Activated CD4-positive, alpha-beta T cell treated with anti-CD3 and anti-CD28 coated beads, Interleukin-2, amount 50 U/mL, for 1 hour (primary cell): Measurements from ENCODE around the gene MIEF1.
"Not testable (repeated sequence)": the region's sequence is repeated elsewhere in the genome, so short reads cannot be mapped to it uniquely, and the experiment has no call there.

ENCODE experiments used
- DNase-seq: peaks from one replicate; pipeline ENCODE4 v3.0.0-alpha.2; 2020

The MIEF1 gene

DNA sequence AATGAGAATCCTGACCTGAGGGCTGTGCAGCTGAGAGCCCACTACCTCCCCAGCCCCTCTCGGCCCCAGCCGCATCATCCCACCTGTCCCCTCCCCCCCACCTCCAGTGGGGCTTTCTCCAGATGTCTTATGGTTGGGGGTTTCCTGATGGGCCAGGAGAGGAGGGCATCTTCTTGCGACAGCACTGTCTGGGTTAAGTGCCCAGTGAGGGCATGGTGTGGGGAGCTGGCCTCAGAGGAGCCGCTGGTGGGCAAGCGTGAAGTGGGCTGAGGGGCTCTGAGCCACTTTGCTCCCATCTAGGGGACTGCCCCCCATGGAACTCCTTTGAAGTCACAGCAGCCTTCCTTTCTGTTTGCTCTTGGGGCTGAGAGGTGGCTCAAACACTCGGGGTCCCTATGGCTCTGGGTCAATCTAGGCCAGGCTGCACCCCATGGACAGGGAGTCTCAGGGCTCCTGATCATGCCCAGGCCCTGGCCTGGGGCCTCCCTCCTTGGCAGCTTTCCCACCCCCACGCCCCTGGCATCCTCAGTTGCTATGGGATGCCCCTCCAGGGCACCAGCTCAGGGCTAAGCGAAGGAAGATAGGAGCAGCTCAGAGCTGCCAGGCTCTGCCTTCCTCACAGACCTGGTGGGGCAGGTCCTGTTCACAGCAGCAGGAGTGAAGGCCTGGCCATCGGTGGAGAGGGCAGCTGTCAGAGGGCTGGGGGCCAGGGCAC lies 11.0 kb upstream of the MIEF1 start:
- DNase-seq: no peak

DNA sequence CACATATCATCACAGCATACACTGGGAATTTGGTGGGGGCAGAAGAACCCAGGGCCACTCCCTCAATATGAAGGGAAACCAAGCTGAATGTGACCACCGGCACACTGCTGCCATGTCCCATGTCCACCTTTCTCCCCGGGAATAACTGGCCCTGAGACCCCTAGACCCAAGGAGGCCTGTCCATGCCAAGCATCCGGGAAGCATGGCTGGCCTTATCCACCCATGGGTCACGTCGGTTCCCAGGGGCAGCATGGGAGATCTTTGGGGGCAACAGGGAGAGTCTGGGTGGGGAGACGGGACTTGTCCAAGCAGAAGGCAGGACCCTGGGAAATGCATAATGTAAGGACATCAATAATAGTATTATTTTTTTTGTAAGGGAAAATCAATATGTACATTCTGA lies 10.4 kb upstream of the MIEF1 start:
- no peak for DNase-seq

DNA sequence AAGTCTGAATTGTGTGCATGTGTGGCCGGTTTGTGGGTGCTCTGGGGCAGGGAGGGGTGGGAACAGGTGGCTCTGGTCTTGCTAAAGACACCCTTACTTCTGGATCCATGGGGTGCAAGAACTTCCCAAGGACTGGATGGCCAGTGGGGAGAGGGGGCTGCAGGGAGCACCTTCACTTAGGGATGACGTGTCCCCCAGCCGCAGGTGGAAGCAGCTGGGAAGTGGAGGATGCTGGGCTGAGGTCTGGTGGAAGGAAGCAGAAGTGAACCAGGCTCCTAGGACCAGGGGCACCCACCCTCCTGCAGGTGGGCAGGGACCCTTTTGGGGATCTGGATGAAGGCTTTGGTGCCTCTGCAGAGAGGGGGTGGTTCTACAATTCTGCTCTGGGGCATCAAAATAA lies 9.9 kb upstream of the MIEF1 start:
- DNase-seq: no peak

DNA sequence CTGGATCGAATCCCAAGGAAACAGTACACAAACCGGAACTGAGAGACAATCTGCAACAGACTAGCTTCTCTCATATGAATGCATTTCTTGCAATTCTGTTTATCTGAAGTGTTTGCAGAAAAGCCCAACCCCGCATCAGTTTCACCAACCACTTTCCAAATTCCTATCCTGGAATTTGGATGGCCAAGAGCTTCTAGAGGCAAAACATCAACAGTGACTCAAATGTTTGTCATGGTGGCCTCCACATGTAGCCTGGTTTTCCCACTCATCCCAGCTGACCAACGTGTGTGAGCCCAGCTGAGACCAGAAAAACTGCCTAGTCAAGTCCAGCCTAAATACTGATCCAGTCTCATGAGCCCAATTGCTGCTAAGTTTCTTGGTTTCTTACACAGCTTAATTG lies 8.3 kb upstream of the MIEF1 start:
- no peak for DNase-seq

DNA sequence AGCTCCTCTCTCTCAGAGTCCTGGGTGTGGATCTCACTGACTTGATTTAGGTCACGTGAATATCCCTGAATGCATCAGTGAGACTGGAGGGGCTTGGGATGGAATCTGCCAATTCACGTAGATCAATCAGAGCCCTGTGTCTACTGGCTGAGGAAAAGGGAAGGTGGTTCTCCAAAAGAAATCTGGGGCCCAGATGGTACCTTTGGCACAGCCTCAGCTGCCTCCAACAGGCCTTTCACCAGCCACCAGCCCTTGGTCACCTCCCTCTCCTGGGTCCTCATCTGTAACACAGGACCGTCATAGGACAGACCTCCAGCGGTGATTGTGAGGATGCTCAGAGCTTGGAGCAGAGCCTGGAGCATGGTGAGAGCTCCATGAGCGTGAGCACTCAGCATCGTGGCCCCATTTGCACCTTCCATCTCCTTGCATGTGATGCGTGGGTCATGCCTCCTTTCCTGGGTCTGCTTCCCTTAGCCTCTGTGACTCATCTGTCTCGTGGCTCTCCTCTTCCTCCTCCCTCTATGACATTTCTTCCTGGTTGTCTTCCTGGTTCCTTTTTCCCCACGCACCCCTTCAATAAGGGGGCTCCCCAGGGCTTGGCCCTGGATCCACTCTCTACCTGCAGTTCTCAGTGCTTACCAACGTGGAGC lies 7.5 kb upstream of the MIEF1 start:
- no peak for DNase-seq

DNA sequence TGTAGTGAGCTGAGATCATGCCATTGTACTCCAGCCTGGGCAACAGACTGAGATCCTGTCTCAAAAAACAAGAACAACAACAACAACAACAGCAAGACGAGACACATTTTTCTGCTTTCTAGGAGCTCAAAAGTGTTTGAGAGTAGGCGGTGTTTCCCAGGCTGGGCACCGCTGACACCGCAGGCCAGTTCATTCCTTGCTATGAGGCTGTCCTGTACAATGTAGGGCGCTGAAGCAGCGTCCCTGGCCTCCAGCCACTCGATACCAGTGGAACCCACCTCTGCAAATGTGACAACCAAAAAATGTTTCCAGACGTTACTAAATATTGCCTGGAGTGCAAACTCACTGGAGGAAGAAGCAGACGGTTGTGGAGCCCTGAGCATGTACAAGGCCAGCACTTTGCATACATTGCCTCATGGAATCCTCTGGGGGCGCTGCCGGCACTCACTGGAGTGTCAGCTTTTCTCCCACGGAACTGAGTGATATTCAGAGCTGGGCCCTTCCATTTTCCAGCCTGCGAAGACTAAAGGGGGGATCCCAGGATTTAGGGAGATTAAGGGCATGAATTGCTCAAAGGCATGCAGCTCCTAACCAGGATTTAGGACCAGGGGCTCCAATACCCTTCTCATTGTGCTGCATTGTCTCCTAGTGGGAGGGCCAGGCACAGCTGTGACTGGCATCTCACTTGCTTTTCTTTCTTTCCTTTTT lies 5.8 kb upstream of the MIEF1 start:
- peak; percentile 61 for DNase-seq

DNA sequence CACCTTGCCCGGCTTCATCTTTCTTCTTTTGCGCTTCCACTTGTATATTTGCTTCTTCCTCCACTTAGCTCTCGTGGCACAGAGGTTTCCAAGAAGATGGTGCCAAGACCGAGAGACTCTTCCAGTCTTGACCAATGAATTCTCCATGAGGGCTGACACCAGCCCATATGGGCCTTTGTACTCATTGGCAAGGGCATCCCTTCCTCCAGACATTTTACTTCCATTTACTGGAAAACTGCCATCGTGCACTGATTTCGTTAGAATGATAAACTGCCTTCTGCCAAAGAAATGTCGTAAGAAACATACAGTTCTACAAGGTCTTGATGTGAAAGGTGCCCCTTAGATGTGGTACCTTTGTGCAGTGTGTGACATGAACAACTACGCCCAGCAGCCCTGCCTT lies 4.7 kb upstream of the MIEF1 start:
- DNase-seq: no peak

DNA sequence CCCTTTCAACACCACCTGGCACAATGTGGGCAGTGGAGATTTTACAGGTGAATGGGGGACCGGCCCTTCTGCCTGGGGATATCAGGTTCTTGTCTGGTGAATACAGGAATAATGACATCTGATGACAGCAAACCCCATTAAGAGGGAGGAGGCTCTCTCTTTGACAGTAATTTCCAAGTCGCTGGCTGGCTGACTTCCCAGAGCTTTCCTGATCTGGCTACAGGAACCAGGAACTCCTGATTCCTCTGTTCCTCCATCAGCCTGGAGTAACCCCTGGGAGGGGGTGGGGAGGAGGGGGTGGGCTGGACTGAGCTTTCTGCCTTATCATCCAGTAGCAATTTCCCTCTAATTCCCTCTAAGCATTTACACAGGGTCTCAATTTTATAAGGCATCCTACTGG lies 3.7 kb upstream of the MIEF1 start:
- DNase-seq: no peak

DNA sequence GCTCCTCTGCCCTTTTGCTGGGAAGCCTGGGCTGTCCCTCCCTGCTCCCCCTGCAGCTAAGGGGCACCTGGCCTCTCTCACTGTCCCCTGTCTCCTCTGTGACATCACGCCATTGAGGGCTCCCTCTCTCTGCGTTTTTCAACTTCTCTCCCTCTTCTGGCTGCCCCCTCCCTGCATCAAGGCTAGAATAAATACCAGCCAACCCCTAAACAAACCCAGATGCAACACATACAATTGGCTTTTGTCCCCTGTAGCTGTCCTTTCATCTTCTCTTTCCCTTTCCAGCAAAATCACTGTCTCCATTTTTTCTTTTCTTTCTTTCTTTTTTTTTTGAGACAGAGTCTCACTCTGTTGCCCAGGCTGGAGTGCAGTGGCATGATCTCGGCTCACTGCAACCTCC lies 3.3 kb upstream of the MIEF1 start:
- DNase-seq: no peak

DNA sequence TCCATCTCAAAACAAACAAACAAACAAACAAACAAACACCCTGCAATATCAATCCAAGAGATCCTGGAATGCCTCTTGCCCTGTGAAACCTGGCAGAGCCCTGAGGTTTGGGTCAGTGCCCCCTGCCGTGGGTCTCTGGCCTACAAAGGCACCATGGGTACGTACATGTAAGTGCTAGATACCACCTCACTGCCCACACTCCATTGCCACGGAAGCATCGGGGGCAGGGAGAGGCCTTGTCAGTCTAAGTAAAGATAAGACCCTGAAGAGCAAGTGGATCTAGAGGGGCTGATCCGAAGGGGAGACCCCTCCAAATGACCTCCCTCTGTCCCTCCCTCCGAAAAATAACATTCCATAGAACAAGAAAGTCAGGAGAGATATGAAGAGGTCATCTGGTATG lies 2.0 kb upstream of the MIEF1 start:
- DNase-seq: no peak

DNA sequence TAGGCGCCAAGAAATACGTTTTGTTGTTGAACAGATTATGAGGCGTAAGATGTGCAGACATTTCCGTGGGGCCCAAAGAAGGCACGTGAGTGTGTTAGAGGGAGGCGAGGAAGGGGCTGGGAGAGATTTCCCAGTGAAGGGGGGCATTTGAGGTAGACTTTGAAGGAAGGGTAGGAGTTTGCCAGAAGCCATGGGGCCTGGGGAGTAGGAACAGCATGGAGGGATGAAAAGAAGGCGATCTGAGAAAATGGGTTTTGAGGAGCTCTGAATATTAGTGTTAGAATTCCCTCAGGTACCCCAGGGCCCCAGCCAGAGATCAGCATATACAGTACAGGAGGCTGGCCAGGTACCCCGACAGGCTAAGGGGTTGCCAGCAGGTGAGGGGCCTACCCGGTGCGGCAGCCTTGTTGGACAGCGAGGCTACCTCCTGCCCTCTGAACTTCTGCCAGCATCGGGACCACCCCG lies 414 bp upstream of the MIEF1 start:
- DNase-seq: no peak

DNA sequence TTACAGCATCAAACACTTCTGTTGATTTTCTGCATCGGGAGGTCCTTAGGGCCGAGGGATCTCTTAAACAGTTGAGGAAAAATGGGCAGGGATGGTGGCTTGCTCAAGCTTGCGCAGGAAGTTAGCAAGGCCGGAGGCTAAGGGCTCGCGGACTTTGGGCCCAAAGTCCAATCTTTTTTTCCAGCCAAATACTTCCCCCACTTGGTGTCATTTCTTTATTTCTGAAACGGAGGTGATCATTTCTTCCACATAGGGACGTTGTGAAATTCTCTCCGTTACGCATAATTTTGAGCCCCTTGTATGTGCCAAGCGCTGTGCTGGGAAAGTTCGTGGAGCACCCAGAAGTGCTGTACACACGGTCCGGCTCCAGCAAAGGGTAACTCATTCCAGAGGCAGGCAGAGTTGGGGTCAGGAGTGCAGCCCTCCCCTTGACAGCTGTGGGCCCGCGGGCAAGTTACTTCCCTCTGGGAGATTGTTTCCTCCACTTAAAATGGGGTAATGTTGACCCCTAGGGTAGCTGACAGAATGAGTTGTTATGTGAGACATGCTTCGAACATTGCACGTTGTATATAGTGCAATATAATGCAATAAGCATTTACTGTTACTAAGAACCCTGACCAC lies 809 bp downstream of the MIEF1 start:
- no peak for DNase-seq

DNA sequence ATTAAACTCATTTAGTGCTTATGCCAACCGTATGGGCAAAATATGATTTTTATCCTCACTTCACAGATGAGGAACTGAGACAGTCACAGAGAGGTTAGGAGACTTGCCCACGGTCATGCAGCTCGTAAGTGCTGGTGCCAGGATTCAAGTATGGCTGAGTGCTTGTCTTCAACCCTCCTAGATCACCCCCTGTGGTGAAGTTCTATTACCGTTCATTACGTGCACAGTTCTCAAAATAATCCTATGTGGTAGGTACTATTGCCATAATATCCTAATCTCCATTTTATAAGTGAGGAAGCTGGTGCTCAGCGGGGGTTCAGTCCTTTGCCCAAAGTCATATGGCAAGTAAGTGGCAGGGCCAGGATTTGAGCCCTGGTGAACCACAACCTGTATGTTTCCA lies 1.5 kb downstream of the MIEF1 start:
- DNase-seq: no peak

DNA sequence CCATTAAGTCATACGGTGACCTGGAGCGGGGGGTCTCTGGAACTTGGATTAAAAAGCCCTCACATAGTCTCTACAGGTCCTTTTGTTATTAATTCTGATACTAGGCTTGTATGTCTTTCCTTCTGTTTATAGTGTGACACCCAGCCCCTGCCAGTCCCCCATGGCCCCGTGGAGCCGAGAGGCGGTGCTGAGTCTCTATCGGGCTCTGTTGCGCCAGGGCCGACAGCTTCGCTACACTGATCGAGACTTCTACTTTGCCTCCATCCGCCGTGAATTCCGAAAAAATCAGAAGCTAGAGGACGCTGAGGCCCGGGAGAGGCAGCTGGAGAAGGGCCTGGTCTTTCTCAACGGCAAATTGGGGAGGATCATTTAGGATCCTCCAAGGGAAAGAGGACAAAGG lies 2.0 kb downstream of the MIEF1 start:
- DNase-seq: no peak

DNA sequence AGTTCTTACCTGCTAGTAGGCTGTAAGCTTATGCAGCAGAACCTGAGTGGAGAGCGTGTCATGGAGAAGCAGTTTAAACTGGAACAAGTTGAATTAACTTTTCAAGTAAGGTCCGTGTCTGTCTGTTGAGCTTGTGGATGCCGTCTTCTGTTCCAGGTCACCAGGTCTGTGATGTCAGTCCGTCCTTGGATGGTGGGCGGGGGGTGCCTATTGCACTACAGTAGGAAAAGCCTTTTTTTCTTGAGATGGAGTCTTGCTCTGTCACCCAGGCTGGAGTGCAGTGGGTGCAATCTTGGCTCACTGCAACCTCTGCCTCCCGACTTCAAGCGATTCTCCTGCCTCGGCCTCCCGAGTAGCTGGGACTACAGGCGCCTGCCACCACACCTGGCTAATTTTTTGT lies 4.9 kb downstream of the MIEF1 start:
- DNase-seq: not testable (repeated sequence)

DNA sequence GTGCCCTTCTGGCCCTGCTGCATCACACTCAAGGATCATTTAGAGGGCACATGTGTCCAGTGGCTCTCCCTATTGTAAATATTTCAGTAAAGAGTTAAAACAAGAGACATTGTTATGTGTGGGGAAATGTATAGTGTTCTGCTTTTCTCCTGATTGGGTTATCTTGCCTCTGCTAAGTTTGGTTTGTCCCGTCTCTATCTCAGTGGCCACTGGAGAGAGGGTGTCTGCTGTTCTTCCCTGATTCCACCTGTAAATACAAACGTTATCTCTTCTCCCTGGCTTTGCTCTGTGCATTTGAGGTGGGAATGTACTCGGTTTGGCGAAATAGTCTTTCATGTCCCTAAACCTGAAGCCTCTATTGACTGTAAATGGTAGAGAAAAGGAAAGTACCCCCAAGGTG lies 6.3 kb downstream of the MIEF1 start:
- no peak for DNase-seq

DNA sequence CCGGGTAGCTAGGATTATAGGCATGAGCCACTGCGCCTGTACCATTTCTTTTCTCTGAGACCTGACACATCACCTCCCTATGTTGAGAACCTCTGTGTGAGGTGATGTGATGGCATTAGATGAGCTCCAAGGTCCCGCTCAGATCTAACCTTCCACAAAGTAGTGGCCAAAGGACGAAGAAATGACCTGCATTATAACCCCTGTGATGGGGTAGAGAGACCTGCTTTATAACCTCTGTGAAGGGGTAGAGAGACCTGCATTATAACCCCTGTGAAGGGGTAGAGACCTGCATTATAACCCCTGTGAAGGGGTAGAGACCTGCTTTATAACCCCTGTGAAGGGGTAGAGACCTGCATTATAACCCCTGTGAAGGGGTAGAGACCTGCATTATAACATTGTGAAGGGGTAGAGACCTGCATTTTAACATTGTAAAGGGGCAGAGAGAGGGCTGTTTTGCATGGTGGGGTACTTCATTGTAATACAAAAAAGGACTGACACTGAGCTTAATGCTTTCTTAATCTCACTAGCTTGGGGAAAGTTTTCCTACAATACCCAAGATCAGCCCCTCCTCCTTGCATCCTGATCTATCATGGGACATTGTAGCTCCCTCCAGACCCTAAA lies 8.5 kb downstream of the MIEF1 start:
- no peak for DNase-seq

DNA sequence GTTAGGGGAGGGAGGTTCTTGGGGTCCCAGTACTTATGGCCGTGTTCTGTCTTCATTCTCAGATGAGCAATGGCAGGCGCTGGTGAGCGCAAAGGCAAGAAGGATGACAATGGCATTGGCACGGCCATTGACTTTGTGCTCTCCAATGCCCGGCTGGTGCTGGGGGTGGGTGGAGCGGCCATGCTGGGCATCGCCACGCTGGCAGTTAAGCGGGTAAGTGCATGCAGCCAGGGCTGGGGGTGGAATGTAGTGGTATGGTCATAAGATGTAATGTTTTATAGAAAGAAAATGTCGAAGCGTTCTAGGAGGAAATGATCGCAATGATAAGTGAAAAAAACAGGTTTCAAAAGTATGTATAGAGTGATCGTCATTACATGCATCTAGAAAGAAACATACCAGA lies 9.1 kb downstream of the MIEF1 start:
- DNase-seq: no peak

DNA sequence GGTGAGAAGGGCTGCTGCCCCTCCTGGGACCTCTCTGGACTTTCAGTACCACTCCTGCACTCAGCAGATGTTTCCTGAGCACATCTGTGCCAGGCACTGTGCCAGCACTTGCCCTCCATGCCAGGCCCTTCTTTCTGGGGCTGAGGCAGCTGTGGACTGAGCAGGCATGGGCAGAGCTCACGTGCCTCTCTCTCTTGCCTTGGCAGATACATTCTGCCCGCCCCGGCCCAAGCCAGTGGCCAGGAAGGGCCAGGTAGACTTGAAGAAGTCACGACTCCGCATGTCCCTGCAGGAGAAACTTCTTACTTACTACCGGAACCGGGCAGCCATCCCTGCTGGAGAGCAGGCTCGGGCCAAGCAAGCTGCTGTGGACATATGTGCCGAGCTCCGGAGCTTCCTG lies 9.9 kb downstream of the MIEF1 start:
- no peak for DNase-seq

DNA sequence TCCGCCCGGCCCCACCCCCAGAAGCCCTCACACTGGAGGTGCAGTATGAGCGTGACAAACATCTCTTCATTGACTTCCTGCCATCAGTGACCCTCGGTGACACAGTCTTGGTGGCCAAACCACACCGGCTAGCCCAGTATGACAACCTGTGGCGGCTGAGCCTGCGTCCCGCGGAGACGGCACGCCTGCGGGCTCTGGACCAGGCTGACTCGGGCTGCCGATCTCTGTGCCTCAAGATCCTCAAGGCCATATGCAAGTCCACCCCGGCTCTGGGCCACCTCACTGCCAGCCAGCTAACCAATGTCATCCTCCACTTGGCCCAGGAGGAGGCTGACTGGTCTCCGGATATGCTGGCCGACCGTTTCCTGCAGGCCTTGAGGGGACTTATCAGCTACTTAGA lies 11.7 kb downstream of the MIEF1 start:
- no peak for DNase-seq

DNA sequence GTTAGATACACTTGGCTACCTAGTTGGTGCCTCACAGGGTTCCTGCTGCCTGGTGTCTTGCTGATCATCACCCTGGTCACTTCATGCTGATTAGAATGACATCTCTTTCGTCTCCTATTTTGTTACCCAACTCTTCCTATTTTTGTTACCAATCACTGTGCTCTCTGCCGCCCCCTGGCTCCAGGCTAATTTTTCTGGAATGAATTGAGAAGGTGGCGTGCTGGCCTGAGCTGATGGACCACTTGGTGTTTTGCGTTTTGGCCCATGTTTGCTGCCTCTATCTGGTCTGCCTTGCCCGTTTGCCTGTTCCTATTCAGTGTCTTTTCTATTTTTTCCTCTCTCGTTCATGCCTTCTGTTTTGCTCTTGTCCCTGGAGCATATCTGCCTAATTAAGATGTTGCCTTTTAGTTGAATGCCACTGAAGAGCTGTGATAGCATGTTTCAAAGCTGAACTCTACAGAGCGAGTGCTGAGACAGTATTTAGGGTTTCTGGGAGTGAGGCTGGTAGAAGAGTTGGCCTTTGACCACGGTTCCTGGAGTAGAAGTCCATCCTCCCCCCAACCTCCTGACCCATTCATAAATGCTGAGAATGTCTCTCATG lies 12.4 kb downstream of the MIEF1 start:
- peak; percentile 60 for DNase-seq

DNA sequence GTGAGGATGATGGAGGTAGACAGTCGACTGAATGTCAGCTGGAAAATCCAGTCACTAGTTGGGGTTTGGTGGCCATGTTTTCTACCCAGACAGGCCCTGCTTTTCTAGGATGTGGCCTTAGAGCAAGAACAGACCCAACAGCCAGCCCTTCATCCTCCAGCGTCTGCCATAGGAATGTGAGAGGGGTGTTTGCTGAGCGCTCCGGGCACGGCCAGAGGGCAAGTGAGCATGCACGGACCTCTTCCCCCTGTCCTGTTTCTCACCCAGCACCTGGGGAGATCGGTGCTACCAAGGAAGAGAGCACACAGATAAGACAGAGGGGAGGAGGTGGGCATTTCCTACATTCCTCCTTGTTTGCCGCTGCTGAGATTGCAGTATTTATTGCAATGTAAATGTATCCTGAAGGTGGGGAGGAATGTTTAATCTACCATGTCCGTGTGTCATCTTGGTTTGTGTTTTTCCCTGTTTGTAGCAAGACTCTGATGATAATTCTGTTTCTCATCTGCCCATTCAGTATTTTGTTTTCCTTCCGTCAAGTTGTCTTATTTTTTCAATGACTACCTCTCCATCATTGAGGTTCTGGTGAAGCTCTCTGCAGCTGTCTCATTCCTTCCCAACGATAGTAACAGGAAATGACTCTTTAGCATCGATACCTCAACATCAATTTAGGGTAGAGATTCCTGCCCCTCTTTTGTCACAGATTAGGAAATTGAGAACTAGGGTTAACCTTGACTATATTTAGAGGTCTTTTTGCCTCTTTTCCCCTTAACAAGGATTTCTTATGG lies 13.4 kb downstream of the MIEF1 start:
- no peak for DNase-seq
